IMR-90 (cell line): Measurements from ENCODE around the gene BCAP31. TPM values are rescaled to one million over a fixed set of nuclear protein-coding genes. Genes with fewer than 3 reads are reported as not detected.
A peak's percentile ranks its signal among the peaks of the same experiment; 100 is the strongest.

Source experiments
- ATAC-seq: fragments of 200-7000 bp; cut with Tn5 transposase; 2 replicates; pipeline ENCODE4 v1.9.1; 2020; ENCODE audit warnings: low read depth, mild to moderate bottlenecking, moderate library complexity
- BruUV-seq: library from RNA; stranded (reverse); fragments of 400-500 nt; replicated peaks from 2 replicates; lab custom pipeline; 2021; lab: Mats Ljungman, UMichigan
- CTCF ChIA-PET: fragments of 300-600 bp; formaldehyde crosslinking; extraction: SDS; loops from one replicate; lab custom pipeline; 2021; ENCODE audit warnings: antibody characterized with exemption; lab: Yijun Ruan, JAX
- POLR2A ChIA-PET: fragments of 300-600 bp; sonication (Branson Sonifier 250); formaldehyde crosslinking; loops from one replicate; lab custom pipeline; 2022; ENCODE audit warnings: antibody characterized with exemption; ENCODE audit not compliant: unreplicated experiment; lab: Charles Lee
- DNase-seq: peaks from one replicate; pipeline ENCODE4 v3.0.0; 2013
- H2AFZ ChIP-seq: replicated peaks from 2 replicates; pipeline ENCODE3; 2013; ENCODE audit warnings: low read length, mild to moderate bottlenecking; ENCODE audit not compliant: poor library complexity
- H2AK5ac ChIP-seq: 2 replicates; pipeline ENCODE4 v1.6.1; 2013; ENCODE audit warnings: low read depth, low read length, inconsistent platforms
- H2AK9ac ChIP-seq: replicated peaks from 2 replicates; pipeline ENCODE3; 2013; ENCODE audit warnings: mild to moderate bottlenecking, low read depth, low read length, moderate library complexity; ENCODE audit not compliant: poor library complexity
- H2BK120ac ChIP-seq: 2 replicates; pipeline ENCODE4 v1.6.1; 2013; ENCODE audit warnings: low read depth, low read length, inconsistent platforms
- H2BK15ac ChIP-seq: 3 replicates; pipeline ENCODE4 v1.6.1; 2013; ENCODE audit warnings: low read depth, low read length, inconsistent platforms
- H2BK20ac ChIP-seq: 2 replicates; pipeline ENCODE4 v1.6.1; 2013; ENCODE audit warnings: low read depth, mild to moderate bottlenecking, inconsistent platforms, low read length, moderate library complexity
- H2BK5ac ChIP-seq: 2 replicates; pipeline ENCODE4 v1.6.1; 2013; ENCODE audit warnings: mild to moderate bottlenecking, low read depth, low read length, inconsistent platforms; ENCODE audit not compliant: poor library complexity, severe bottlenecking
- H3K14ac ChIP-seq: replicated peaks from 2 replicates; pipeline ENCODE4 v1.6.1; 2013; ENCODE audit warnings: low read depth, low read length, inconsistent platforms
- H3K18ac ChIP-seq: 2 replicates; pipeline ENCODE4 v1.6.1; 2013; ENCODE audit warnings: low read depth, low read length, control low read depth
- H3K23ac ChIP-seq: 2 replicates; pipeline ENCODE4 v1.6.1; 2013; ENCODE audit warnings: low read depth, low read length, inconsistent platforms
- H3K27ac ChIP-seq: 2 replicates; pipeline ENCODE4 v1.5.1; 2013; ENCODE audit warnings: mild to moderate bottlenecking, control low read depth, low read length; ENCODE audit not compliant: insufficient read depth
- H3K27me3 ChIP-seq: 2 replicates; pipeline ENCODE4 v1.6.1; 2013; ENCODE audit warnings: low read length; ENCODE audit not compliant: control insufficient read depth, insufficient read depth
- H3K36me3 ChIP-seq: 2 replicates; pipeline ENCODE4 v1.6.1; 2013; ENCODE audit warnings: low read length, mixed read lengths; ENCODE audit not compliant: control insufficient read depth, insufficient read depth
- H3K4ac ChIP-seq: 2 replicates; pipeline ENCODE4 v1.6.1; 2013; ENCODE audit warnings: low read depth, low read length, inconsistent platforms
- H3K4me1 ChIP-seq: 2 replicates; pipeline ENCODE4 v1.6.1; 2013; ENCODE audit warnings: low read length, mixed read lengths; ENCODE audit not compliant: control insufficient read depth, insufficient read depth
- H3K4me2 ChIP-seq: 2 replicates; pipeline ENCODE4 v1.6.1; 2013; ENCODE audit warnings: low read depth, mild to moderate bottlenecking, control low read depth, low read length, moderate library complexity
- H3K4me3 ChIP-seq: 2 replicates; pipeline ENCODE4 v1.5.1; 2013; ENCODE audit warnings: low read depth, mild to moderate bottlenecking, control low read depth, low read length, moderate library complexity; ENCODE audit not compliant: insufficient read depth
- H3K56ac ChIP-seq: 2 replicates; pipeline ENCODE4 v1.6.1; 2013; ENCODE audit warnings: low read length, inconsistent platforms; ENCODE audit not compliant: insufficient read depth; ENCODE audit errors: extremely low read depth
- H3K79me1 ChIP-seq, 2 experiments: 2 replicates each; pipeline ENCODE4 v1.6.1; 2013; ENCODE audit warnings: low read length in 2 of 2, inconsistent platforms in 1 of 2, low read depth in 1 of 2
- H3K9ac ChIP-seq: 2 replicates; pipeline ENCODE4 v1.6.1; 2013; ENCODE audit warnings: low read depth, low read length, control low read depth
- H3K9me1 ChIP-seq: 2 replicates; pipeline ENCODE4 v1.6.1; 2013; ENCODE audit warnings: low read length, inconsistent platforms; ENCODE audit not compliant: insufficient read depth
- H3K9me3 ChIP-seq: 2 replicates; pipeline ENCODE4 v1.6.1; 2013; ENCODE audit warnings: low read length; ENCODE audit not compliant: control insufficient read depth, insufficient read depth
- H4K20me1 ChIP-seq: 2 replicates; pipeline ENCODE4 v1.6.1; 2013; ENCODE audit warnings: low read length, inconsistent platforms; ENCODE audit not compliant: insufficient read depth
- H4K5ac ChIP-seq: 2 replicates; pipeline ENCODE4 v1.6.1; 2013; ENCODE audit warnings: mild to moderate bottlenecking, low read depth, low read length, control low read depth
- H4K8ac ChIP-seq, 2 experiments: 2 replicates each; pipeline ENCODE4 v1.6.1; 2013; ENCODE audit warnings: low read depth in 2 of 2, low read length in 2 of 2, control low read depth in 1 of 2, inconsistent platforms in 1 of 2
- H4K91ac ChIP-seq: 2 replicates; pipeline ENCODE4 v1.6.1; 2013; ENCODE audit warnings: low read depth, low read length, inconsistent platforms; ENCODE audit not compliant: insufficient read depth
- CEBPB ChIP-seq: IDR thresholded peaks from 2 replicates; pipeline ENCODE4 v1.6.1; 2012; ENCODE audit warnings: low read depth, low read length, improper control_type of control experiment
- CHD1 ChIP-seq: IDR thresholded peaks from 2 replicates; pipeline ENCODE4 v1.6.1; 2012; ENCODE audit warnings: low read depth, low read length, improper control_type of control experiment
- FOS ChIP-seq: fragments of 150-350 bp; IDR thresholded peaks from 2 replicates; pipeline ENCODE4 v1.6.1; 2016; ENCODE audit warnings: low read depth, low read length
- MAFK ChIP-seq: IDR thresholded peaks from 2 replicates; pipeline ENCODE4 v1.6.1; 2012; ENCODE audit warnings: low read depth, low read length, improper control_type of control experiment
- MAZ ChIP-seq: IDR thresholded peaks from 2 replicates; pipeline ENCODE4 v1.6.1; 2012; ENCODE audit warnings: low read depth, mild to moderate bottlenecking, low read length, improper control_type of control experiment, moderate library complexity, borderline replicate concordance
- MXI1 ChIP-seq: IDR thresholded peaks from 2 replicates; pipeline ENCODE4 v1.6.1; 2012; ENCODE audit warnings: low read depth, mild to moderate bottlenecking, low read length, moderate library complexity, borderline replicate concordance
- NFE2L2 ChIP-seq: fragments of 150-350 bp; IDR thresholded peaks from 2 replicates; pipeline ENCODE4 v1.6.1; 2016; ENCODE audit warnings: low read depth, mild to moderate bottlenecking, low read length
- POLR2A ChIP-seq: IDR thresholded peaks from 2 replicates; pipeline ENCODE4 v1.6.1; 2012; ENCODE audit warnings: mild to moderate bottlenecking, low read depth, low read length
- RAD21 ChIP-seq: IDR thresholded peaks from 2 replicates; pipeline ENCODE4 v1.6.1; 2012; ENCODE audit warnings: low read length, improper control_type of control experiment
- RFX5 ChIP-seq: IDR thresholded peaks from 2 replicates; pipeline ENCODE4 v1.8.0; 2012; ENCODE audit warnings: low read depth, mild to moderate bottlenecking, low read length, moderate library complexity
- SMC3 ChIP-seq: fragments of 150-350 bp; IDR thresholded peaks from 2 replicates; pipeline ENCODE4 v1.6.1; 2016; ENCODE audit warnings: low read depth, mild to moderate bottlenecking, antibody characterized with exemption, low read length, moderate library complexity
- WGBS, 2 experiments: methylation state at CpG; one replicate each; pipeline versions ENCODE4 v1.1.5 to v1.1.7; 2013; ENCODE audit warnings: missing lambda C conversion rate in 2 of 2; ENCODE audit not compliant: insufficient read length in 1 of 2; ENCODE audit errors: extremely low coverage in 2 of 2; 5-methylcytosine and 5-hydroxymethylcytosine counted together
- dilution Hi-C: fragments of 300-500 bp; cut with HindIII; formaldehyde crosslinking; loops from one replicate; pipeline ENCODE4 v1.14.3; 2018; ENCODE audit warnings: low sequenced_read_pairs; ENCODE audit not compliant: unreplicated experiment
- in situ Hi-C: fragments of 300-500 bp; cut with MboI; formaldehyde crosslinking; loops from 3 replicates; pipeline ENCODE4 v1.14.3; 2019; ENCODE audit warnings: low sequenced_read_pairs, inconsistent platforms, mixed read lengths
- intact Hi-C: fragments of 100-400 bp; cut with micrococcal nuclease; formaldehyde crosslinking; loops from 2 replicates; pipeline ENCODE4 v1.10.0; 2022
- polyA plus RNA-seq, 3 experiments: library from polyadenylated mRNA; depleted of rRNA; stranded (reverse); fragments of >200 nt; gene quantifications; 2 replicates each; pipeline ENCODE4 v1.2.3, GENCODE V29; 2012; ENCODE audit warnings: low replicate concordance in 1 of 3
- total RNA-seq: library from RNA; depleted of rRNA; stranded (reverse); fragments of >200 nt; gene quantifications from 2 replicates; pipeline ENCODE4 v1.2.3, GENCODE V29; 2012
- TF ChIP-seq, protein P1 (sequence below): conservative IDR thresholded peaks from 2 replicates; pipeline ENCODE4 v1.5.1; 2012; ENCODE audit warnings: mild to moderate bottlenecking, low read depth, low read length, improper control_type of control experiment
- TF ChIP-seq, protein P2 (sequence below): fragments of 150-350 bp; IDR thresholded peaks from 2 replicates; pipeline ENCODE4 v1.6.1; 2016; ENCODE audit warnings: low read depth, mild to moderate bottlenecking, low read length, moderate library complexity, borderline replicate concordance

BCAP31 gene
- total and polyA plus RNA-seq, 2 of the 4 experiments (the other 2 are of a cell fraction), result 125 to 244 TPM

GRCh38 chrX:153667281-153667955 lies 56.8 kb downstream of the BCAP31 start:
- POLR2A ChIA-PET, result no interaction called here
- no peak overlapping the region for H2BK120ac ChIP-seq
- H2AK5ac ChIP-seq, result no peak overlapping the region
- dilution Hi-C loops, result no loop called here
- no peak overlapping the region for H3K14ac ChIP-seq
- no peak overlapping the region for H3K23ac ChIP-seq
- H4K5ac ChIP-seq, result no peak overlapping the region
- no peak overlapping the region for H4K91ac ChIP-seq
- H2BK20ac ChIP-seq, result no peak overlapping the region
- in situ Hi-C loops, result loop anchor here (5.0 to 25.0 kb wide), 2 partner anchors 110 to 705 kb away; no protein-coding TSS in a partner anchor
- no peak overlapping the region for H3K56ac ChIP-seq
- H2AK9ac ChIP-seq, result no peak overlapping the region
- H3K18ac ChIP-seq, result no peak overlapping the region
- H2BK15ac ChIP-seq, result no peak overlapping the region
- no peaks in the 10 kb centered on the region for H3K4me1 ChIP-seq
- no peak overlapping the region for H3K4me3 ChIP-seq
- peak overlapping the region; percentile 23; the same call in 1 of the 2 replicates for H3K4me2 ChIP-seq
- no peak for DNase-seq
- no TSS peak for BruUV-seq
- H3K9me3 ChIP-seq, result peaks cover 2% of the 10 kb centered on the region
- H4K20me1 ChIP-seq, result no peaks in the 10 kb centered on the region; the same call in 1 of the 2 replicates
- H3K27ac ChIP-seq, result no peak overlapping the region
- peak overlapping the region; percentile 84 for H2AFZ ChIP-seq
- H2BK5ac ChIP-seq, result no peak overlapping the region
- H3K9me1 ChIP-seq, result no peaks in the 10 kb centered on the region; the same call in 1 of the 2 replicates
- CTCF ChIA-PET, result interaction anchor here (0.9 to 2.5 kb wide), 5 partner anchors 9 to 128 kb away, joined by 3 to 16 read pairs (median 5); no protein-coding TSS in a partner anchor
- H3K36me3 ChIP-seq, result no peaks in the 10 kb centered on the region
- intact Hi-C loops, result loop anchor here (5.0 kb wide), 2 partner anchors 635 to 725 kb away; no protein-coding TSS in a partner anchor
- peaks cover 16% of the 10 kb centered on the region for H3K27me3 ChIP-seq
- TF ChIP-seq POLR2A (no peak), MAZ (no peak), MXI1 (no peak), NFE2L2 (no peak), SMC3 (no peak), CEBPB (no peak), CHD1 (no peak), MAFK (no peak), RFX5 (no peak), FOS (no peak), RAD21 (no peak)
- TF ChIP-seq, protein P1, sequence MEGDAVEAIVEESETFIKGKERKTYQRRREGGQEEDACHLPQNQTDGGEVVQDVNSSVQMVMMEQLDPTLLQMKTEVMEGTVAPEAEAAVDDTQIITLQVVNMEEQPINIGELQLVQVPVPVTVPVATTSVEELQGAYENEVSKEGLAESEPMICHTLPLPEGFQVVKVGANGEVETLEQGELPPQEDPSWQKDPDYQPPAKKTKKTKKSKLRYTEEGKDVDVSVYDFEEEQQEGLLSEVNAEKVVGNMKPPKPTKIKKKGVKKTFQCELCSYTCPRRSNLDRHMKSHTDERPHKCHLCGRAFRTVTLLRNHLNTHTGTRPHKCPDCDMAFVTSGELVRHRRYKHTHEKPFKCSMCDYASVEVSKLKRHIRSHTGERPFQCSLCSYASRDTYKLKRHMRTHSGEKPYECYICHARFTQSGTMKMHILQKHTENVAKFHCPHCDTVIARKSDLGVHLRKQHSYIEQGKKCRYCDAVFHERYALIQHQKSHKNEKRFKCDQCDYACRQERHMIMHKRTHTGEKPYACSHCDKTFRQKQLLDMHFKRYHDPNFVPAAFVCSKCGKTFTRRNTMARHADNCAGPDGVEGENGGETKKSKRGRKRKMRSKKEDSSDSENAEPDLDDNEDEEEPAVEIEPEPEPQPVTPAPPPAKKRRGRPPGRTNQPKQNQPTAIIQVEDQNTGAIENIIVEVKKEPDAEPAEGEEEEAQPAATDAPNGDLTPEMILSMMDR, result no peak
- TF ChIP-seq, protein P2, sequence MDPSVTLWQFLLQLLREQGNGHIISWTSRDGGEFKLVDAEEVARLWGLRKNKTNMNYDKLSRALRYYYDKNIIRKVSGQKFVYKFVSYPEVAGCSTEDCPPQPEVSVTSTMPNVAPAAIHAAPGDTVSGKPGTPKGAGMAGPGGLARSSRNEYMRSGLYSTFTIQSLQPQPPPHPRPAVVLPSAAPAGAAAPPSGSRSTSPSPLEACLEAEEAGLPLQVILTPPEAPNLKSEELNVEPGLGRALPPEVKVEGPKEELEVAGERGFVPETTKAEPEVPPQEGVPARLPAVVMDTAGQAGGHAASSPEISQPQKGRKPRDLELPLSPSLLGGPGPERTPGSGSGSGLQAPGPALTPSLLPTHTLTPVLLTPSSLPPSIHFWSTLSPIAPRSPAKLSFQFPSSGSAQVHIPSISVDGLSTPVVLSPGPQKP, result no peak
- no peak overlapping the region for H3K4ac ChIP-seq
- ATAC-seq, result no peak
- WGBS, 2 experiments, result 64% methylated on average over 4 of the region's 11 CpGs; no CpG with 5 or more reads in 1 of the 2 experiments
- H3K79me1 ChIP-seq, result no peaks in the 10 kb centered on the region
- no peak overlapping the region for H3K9ac ChIP-seq
- no peak overlapping the region for H4K8ac ChIP-seq
